ENCODE measurements around the gene ZNF439.

- TF ChIP-seq CTCF (IDR thresholded peaks at IDR 0.05) = peak in 1 of 7 experiments; percentile 14
- peak in 2 of 4 donors; percentile 21 to 25 for TF ChIP-seq POLR2A (IDR thresholded peaks at IDR 0.05)
- TF ChIP-seq EP300 (IDR thresholded peaks at IDR 0.05) = no peak
- peak in 2 of 3 donors; percentile 58 to 73 for TF ChIP-seq POLR2AphosphoS5 (IDR thresholded peaks at IDR 0.05)
Observed at GRCh38 chr19:11887611-11888531, 39.3 kb downstream of the ZNF439 start, which contains the start of gene ZNF69.

Measured in stomach (tissue), 4 donors.